Loucy (cell line): ENCODE measurements around the gene DLG2.

Experiments used
- H2AFZ ChIP-seq: fragments of 200-600 bp; sonication (generic); 2 replicates; pipeline ENCODE4 v1.6.0; 2016; ENCODE audit warnings: antibody characterized with exemption, mild to moderate bottlenecking, low read length, moderate library complexity
- H3F3A ChIP-seq: fragments of 200-600 bp; 2 replicates; pipeline ENCODE4 v1.6.0; 2016; ENCODE audit warnings: antibody characterized with exemption, low read depth, mild to moderate bottlenecking
- H3K27me3 ChIP-seq: fragments of 200-600 bp; sonication (generic); 2 replicates; pipeline ENCODE4 v1.6.1; 2014; ENCODE audit warnings: low read length, mild to moderate bottlenecking; ENCODE audit not compliant: insufficient read depth, poor library complexity, severe bottlenecking
- H3K36me3 ChIP-seq: fragments of 200-600 bp; sonication (generic); 2 replicates; pipeline ENCODE4 v1.6.1; 2016; ENCODE audit warnings: low read length; ENCODE audit not compliant: insufficient read depth
- H3K4me1 ChIP-seq: fragments of 200-600 bp; sonication (generic); 2 replicates; pipeline ENCODE4 v1.5.1; 2014; ENCODE audit warnings: low read length, mild to moderate bottlenecking; ENCODE audit not compliant: insufficient read depth, poor library complexity, severe bottlenecking
- H3K4me2 ChIP-seq: fragments of 200-600 bp; sonication (generic); 2 replicates; pipeline ENCODE4 v1.6.0; 2014; ENCODE audit warnings: antibody characterized with exemption, low read length, low read depth, mild to moderate bottlenecking; ENCODE audit not compliant: poor library complexity, severe bottlenecking
- H3K4me3 ChIP-seq: fragments of 200-600 bp; sonication (generic); 2 replicates; pipeline ENCODE4 v1.5.1; 2014; ENCODE audit warnings: low read length, mild to moderate bottlenecking, mixed read lengths; ENCODE audit not compliant: poor library complexity, severe bottlenecking
- H3K79me2 ChIP-seq: fragments of 200-600 bp; sonication (generic); 2 replicates; pipeline ENCODE4 v1.6.1; 2014; ENCODE audit warnings: low read length; ENCODE audit not compliant: insufficient read depth
- H3K9ac ChIP-seq: fragments of 200-600 bp; sonication (generic); 2 replicates; pipeline ENCODE4 v1.6.0; 2014; ENCODE audit warnings: mild to moderate bottlenecking, low read depth, low read length, moderate library complexity; ENCODE audit not compliant: poor library complexity, severe bottlenecking
- H3K9me2 ChIP-seq: fragments of 200-600 bp; sonication (generic); replicated peaks from 2 replicates; pipeline ENCODE4 v1.6.1; 2016; ENCODE audit warnings: low read depth, low read length, mixed read lengths
- H3K9me3 ChIP-seq: fragments of 200-600 bp; sonication (generic); 2 replicates; pipeline ENCODE4 v1.6.1; 2014; ENCODE audit warnings: mild to moderate bottlenecking, antibody characterized with exemption, low read length, low read depth; ENCODE audit not compliant: insufficient read depth
- H4K20me1 ChIP-seq: fragments of 200-600 bp; sonication (generic); 2 replicates; pipeline ENCODE4 v1.6.0; 2014; ENCODE audit warnings: antibody characterized with exemption, low read length, mild to moderate bottlenecking; ENCODE audit not compliant: insufficient read depth, poor library complexity, severe bottlenecking
- CTCF ChIP-seq: fragments of 200-600 bp; sonication (generic); conservative IDR thresholded peaks from 2 replicates; pipeline ENCODE4 v1.5.1; 2014; ENCODE audit warnings: mild to moderate bottlenecking, antibody characterized with exemption, low read length
- EZH2phosphoT487 ChIP-seq: fragments of 200-600 bp; IDR thresholded peaks from 2 replicates; pipeline ENCODE4 v1.6.1; 2018; ENCODE audit warnings: antibody characterized with exemption, mild to moderate bottlenecking, moderate library complexity, borderline replicate concordance

Gene DLG2

GRCh38 chr11:84655712-84656111 is 971.4 kb downstream of the DLG2 start:
- H3K79me2 ChIP-seq = no peaks in the 10 kb centered on the region

DNA sequence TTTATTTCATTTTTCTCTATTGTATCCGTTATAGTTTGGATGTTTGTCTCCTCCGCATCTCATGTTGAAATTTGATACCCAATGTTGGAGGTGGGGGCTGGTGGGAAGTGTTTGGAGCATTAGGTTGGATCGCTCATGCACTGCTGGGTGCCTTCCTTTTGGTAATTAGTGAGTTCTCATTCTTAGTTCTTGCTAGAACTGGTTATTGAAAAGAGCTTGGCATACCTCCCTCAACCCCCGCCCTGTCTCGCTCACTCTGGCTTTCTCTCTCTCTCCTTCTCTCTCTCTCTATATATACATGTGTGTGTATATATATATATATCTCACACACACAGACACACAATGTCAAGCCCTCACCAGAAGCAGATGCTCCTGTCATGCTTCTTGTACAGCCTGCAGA is 978.7 kb downstream of the DLG2 start:
- no peak overlapping the region for H3K9ac ChIP-seq
- no peaks in the 10 kb centered on the region for H3K4me1 ChIP-seq
- no peaks in the 10 kb centered on the region for H3K36me3 ChIP-seq
- H3K79me2 ChIP-seq = no peaks in the 10 kb centered on the region
- no peaks in the 10 kb centered on the region for H3K9me2 ChIP-seq
- H3F3A ChIP-seq = no peaks in the 10 kb centered on the region
- TF ChIP-seq CTCF = no peak
- TF ChIP-seq EZH2phosphoT487 = no peak
- no peaks in the 10 kb centered on the region for H4K20me1 ChIP-seq
- H3K4me2 ChIP-seq = no peak overlapping the region
- H3K27me3 ChIP-seq = no peaks in the 10 kb centered on the region
- H2AFZ ChIP-seq = no peak overlapping the region
- no peak overlapping the region for H3K4me3 ChIP-seq
- no peaks in the 10 kb centered on the region for H3K9me3 ChIP-seq

More at GRCh38 chr11:84655712-84656111, 971.4 kb downstream of the DLG2 start:
- Histone ChIP-seq H3K4me1 (no peaks in the 10 kb centered on the region), H3K4me2 (no peak overlapping the region), H3F3A (no peaks in the 10 kb centered on the region), H3K9ac (no peak overlapping the region), H3K9me3 (no peaks in the 10 kb centered on the region), H3K36me3 (no peaks in the 10 kb centered on the region), H3K9me2 (no peaks in the 10 kb centered on the region), H3K27me3 (no peaks in the 10 kb centered on the region), H3K4me3 (no peak overlapping the region), H2AFZ (no peak overlapping the region), H4K20me1 (no peaks in the 10 kb centered on the region)
- TF ChIP-seq CTCF (no peak), EZH2phosphoT487 (no peak)

DNA sequence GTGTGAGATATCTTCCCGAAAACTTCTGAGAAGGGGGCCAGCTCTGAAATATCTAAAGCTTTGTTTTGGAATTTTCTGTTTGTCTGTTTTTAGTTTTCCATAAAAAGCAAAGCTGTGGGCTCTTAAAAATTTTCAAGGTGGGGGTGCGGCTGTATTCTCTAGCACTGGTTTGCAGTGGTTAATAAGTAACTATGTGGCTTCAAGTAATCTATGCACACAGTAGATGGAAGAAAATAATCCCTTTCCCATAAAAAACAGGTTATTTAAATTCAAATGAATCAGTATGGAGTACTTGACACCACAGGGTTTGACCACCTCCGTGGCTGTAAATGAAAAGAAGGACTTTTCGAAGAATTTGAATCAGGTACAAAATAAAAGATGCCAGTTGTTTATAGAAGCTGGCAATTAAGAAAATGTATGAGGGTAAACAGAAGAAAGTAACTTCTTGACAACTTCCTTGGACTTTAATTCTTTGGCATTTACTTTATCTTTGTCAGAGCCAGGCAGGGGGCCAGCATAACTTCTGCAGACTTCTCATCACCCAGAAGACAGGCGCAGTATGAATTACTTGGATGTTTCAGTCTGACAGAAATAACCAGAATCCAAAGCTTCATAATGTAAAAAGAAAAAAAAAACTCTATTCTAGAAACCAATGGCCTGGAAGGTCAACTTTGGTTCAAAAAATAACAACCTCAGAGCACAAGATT is 981.0 kb downstream of the DLG2 start:
- H3K4me1 ChIP-seq = no peaks in the 10 kb centered on the region
- H4K20me1 ChIP-seq = no peaks in the 10 kb centered on the region
- H3K4me2 ChIP-seq = no peak overlapping the region
- no peaks in the 10 kb centered on the region for H3K79me2 ChIP-seq
- H2AFZ ChIP-seq = no peak overlapping the region
- no peaks in the 10 kb centered on the region for H3K9me3 ChIP-seq
- no peaks in the 10 kb centered on the region for H3F3A ChIP-seq
- TF ChIP-seq EZH2phosphoT487 (no peak), CTCF (no peak)
- no peak overlapping the region for H3K9ac ChIP-seq
- H3K4me3 ChIP-seq = no peak overlapping the region
- H3K36me3 ChIP-seq = no peaks in the 10 kb centered on the region
- no peaks in the 10 kb centered on the region for H3K27me3 ChIP-seq
- no peaks in the 10 kb centered on the region for H3K9me2 ChIP-seq
